ENCODE data around the gene HTRA2.

DNA sequence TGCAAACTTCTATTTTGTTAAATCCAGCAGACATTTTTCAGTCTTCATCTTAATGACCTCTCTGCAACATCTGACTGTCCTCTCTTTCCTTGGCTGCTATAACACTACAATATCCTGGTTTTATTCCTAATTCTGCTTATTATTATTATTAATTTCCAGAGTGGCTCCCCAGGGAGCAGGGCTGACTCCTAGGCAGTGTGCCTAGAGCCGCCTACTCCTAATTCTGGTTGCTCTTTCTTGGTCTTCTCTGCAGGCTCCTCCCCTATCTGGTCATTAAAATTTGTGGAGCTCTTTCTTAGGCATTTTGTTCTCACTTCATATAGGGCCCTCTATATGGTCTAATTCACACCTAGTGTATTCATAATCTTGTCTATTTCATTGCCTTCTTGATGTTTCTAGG, 13.2 kb downstream of the HTRA2 start:
- TF ChIP-seq, protein P1, sequence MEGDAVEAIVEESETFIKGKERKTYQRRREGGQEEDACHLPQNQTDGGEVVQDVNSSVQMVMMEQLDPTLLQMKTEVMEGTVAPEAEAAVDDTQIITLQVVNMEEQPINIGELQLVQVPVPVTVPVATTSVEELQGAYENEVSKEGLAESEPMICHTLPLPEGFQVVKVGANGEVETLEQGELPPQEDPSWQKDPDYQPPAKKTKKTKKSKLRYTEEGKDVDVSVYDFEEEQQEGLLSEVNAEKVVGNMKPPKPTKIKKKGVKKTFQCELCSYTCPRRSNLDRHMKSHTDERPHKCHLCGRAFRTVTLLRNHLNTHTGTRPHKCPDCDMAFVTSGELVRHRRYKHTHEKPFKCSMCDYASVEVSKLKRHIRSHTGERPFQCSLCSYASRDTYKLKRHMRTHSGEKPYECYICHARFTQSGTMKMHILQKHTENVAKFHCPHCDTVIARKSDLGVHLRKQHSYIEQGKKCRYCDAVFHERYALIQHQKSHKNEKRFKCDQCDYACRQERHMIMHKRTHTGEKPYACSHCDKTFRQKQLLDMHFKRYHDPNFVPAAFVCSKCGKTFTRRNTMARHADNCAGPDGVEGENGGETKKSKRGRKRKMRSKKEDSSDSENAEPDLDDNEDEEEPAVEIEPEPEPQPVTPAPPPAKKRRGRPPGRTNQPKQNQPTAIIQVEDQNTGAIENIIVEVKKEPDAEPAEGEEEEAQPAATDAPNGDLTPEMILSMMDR (IDR thresholded peaks at IDR 0.05) = no peak
- no peak for TF ChIP-seq ZFX (IDR thresholded peaks at IDR 0.05; ENCODE audit: borderline replicate concordance)
